Upper lobe of right lung (tissue), 1 donor: ENCODE measurements around the gene WDR36. TPM values are rescaled to one million over a fixed set of nuclear protein-coding genes. Genes with fewer than 3 reads are reported as not detected.

Source experiments
- ATAC-seq: fragments of 200-7000 bp; cut with Tn5 transposase; one replicate; pipeline ENCODE4 v1.9.1; 2020; ENCODE audit warnings: mild to moderate bottlenecking, moderate library complexity
- DNase-seq: peaks from one replicate; pipeline ENCODE4 v3.0.0-alpha.2; 2020
- H3K27ac ChIP-seq: fragments of 200-600 bp; one replicate; pipeline ENCODE4 v1.8.0; 2022
- H3K27me3 ChIP-seq: fragments of 200-600 bp; one replicate; pipeline ENCODE4 v1.8.0; 2022; ENCODE audit warnings: mild to moderate bottlenecking
- H3K36me3 ChIP-seq: fragments of 200-600 bp; one replicate; pipeline ENCODE4 v1.8.0; 2022
- H3K4me1 ChIP-seq: fragments of 200-600 bp; one replicate; pipeline ENCODE4 v1.8.0; 2022
- H3K4me3 ChIP-seq: fragments of 200-600 bp; one replicate; pipeline ENCODE4 v1.8.0; 2022; ENCODE audit warnings: mild to moderate bottlenecking
- H3K9me3 ChIP-seq: fragments of 200-600 bp; one replicate; pipeline ENCODE4 v1.8.0; 2022
- intact Hi-C: fragments of 100-400 bp; cut with DNase I; formaldehyde crosslinking; loops from one replicate; pipeline ENCODE4 v1.11.0; 2022
- total RNA-seq: library from RNA; stranded (reverse); fragmentation: NEBNext Ultra II Directional; extraction: Animal tissue kit (Norgen Biotek cat#: 25700); gene quantifications from one replicate; pipeline ENCODE4 v1.2.1, GENCODE V29; 2021
- TF ChIP-seq, protein P1 (sequence below): fragments of 200-600 bp; IDR thresholded peaks from one replicate; pipeline ENCODE4 v1.8.0; 2022; ENCODE audit warnings: antibody characterized with exemption
- donor health status: DM: no; HTN: yes; CAD: no; lungs with severe emphysema.

Gene WDR36
- total RNA-seq, 1 donor from 2014 or later = 25.0 TPM

DNA sequence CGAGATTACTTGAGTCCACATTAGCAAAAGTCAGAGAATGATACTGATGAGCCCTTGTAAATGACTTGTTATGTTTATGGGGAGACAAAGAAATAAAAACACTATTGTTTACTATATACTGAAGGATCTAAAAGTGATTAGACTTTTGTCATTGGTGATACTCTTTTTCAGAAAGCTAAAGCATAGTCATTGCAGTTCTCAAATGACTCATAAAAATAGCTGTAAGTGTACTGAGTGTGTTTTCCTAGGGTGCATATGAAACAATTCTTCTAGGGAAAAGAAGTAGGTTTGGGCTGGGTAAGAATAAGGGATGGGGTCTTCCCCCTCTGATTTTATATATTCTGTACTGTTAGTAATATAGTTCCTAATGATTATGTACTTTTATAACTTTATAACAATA, 32.6 kb downstream of the WDR36 start:
- no peak for ATAC-seq
- no peaks in the 10 kb centered on the region for H3K27me3 ChIP-seq
- intact Hi-C loops = no loop called here
- DNase-seq = no peak
- no peaks in the 10 kb centered on the region for H3K4me1 ChIP-seq
- H3K27ac ChIP-seq = no peak overlapping the region
- TF ChIP-seq, protein P1, sequence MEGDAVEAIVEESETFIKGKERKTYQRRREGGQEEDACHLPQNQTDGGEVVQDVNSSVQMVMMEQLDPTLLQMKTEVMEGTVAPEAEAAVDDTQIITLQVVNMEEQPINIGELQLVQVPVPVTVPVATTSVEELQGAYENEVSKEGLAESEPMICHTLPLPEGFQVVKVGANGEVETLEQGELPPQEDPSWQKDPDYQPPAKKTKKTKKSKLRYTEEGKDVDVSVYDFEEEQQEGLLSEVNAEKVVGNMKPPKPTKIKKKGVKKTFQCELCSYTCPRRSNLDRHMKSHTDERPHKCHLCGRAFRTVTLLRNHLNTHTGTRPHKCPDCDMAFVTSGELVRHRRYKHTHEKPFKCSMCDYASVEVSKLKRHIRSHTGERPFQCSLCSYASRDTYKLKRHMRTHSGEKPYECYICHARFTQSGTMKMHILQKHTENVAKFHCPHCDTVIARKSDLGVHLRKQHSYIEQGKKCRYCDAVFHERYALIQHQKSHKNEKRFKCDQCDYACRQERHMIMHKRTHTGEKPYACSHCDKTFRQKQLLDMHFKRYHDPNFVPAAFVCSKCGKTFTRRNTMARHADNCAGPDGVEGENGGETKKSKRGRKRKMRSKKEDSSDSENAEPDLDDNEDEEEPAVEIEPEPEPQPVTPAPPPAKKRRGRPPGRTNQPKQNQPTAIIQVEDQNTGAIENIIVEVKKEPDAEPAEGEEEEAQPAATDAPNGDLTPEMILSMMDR = no peak
- H3K9me3 ChIP-seq = no peaks in the 10 kb centered on the region
- no peak overlapping the region for H3K4me3 ChIP-seq
- H3K36me3 ChIP-seq = peaks cover 78% of the 10 kb centered on the region

DNA sequence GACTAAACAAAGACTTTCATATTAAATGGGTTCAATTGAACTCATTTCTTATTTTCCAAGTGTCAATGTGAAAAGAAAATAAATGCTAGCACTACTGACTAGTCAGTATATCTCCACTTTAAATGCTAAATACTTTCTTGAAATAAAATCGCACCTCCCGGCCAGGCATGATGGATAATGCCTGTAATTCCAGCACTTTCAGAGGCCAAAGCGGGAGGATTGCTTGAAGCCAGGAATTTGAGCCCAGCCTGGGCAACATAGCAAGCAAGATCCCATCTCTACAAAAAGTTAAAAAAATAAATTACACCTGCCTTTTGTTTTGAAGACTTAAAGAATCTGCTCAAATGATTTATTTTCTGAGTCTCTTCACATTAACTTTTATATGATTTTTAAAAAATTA, 34.7 kb downstream of the WDR36 start:
- Histone ChIP-seq H3K4me1 (no peaks in the 10 kb centered on the region), H3K27ac (no peak overlapping the region), H3K27me3 (no peaks in the 10 kb centered on the region), H3K4me3 (no peak overlapping the region), H3K9me3 (no peaks in the 10 kb centered on the region), H3K36me3 (peaks cover 57% of the 10 kb centered on the region)
- ATAC-seq (no peak), DNase-seq (no peak)
- intact Hi-C loops = no loop called here
- TF ChIP-seq, protein P1 = no peak

GRCh38 chr5:111127453-111128195, 35.5 kb downstream of the WDR36 start:
- TF ChIP-seq, protein P1 = no peak
- H3K36me3 ChIP-seq = peaks cover 49% of the 10 kb centered on the region
- DNase-seq (no peak), ATAC-seq (no peak)
- H3K4me3 ChIP-seq = no peak overlapping the region
- intact Hi-C loops = no loop called here
- H3K27ac ChIP-seq = no peak overlapping the region
- H3K27me3 ChIP-seq = no peaks in the 10 kb centered on the region
- H3K9me3 ChIP-seq = no peaks in the 10 kb centered on the region
- no peaks in the 10 kb centered on the region for H3K4me1 ChIP-seq

- no peaks in the 10 kb centered on the region for H3K9me3 ChIP-seq
- peaks cover 26% of the 10 kb centered on the region for H3K36me3 ChIP-seq
- H3K4me3 ChIP-seq = no peak overlapping the region
- ATAC-seq (no peak), DNase-seq (no peak)
- H3K4me1 ChIP-seq = no peaks in the 10 kb centered on the region
- intact Hi-C loops = no loop called here
- TF ChIP-seq, protein P1 = no peak
- H3K27ac ChIP-seq = no peak overlapping the region
- no peaks in the 10 kb centered on the region for H3K27me3 ChIP-seq
Observed at GRCh38 chr5:111129938-111130337, 37.8 kb downstream of the WDR36 start.

DNA sequence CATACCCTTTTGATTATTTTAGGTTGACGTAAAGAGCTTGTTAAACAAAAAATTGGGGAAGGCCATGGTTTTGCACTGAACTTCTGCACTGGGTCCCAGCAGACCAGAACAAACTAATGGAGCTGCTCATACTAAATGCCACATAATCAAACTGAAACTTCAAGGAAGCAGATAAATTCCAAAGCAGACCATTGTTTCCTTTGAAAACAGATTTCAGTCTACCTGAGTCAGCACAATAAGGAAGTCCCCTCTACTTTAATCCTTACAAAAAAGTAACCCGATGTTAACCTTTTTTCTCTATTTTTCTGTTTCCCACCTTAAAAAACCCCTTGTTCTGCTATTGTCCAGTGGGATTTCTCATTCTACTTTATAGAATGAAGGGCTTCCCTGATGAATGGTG, 39.2 kb downstream of the WDR36 start:
- ATAC-seq (no peak), DNase-seq (no peak)
- Histone ChIP-seq H3K4me1 (no peaks in the 10 kb centered on the region), H3K27me3 (no peaks in the 10 kb centered on the region), H3K9me3 (no peaks in the 10 kb centered on the region), H3K4me3 (no peak overlapping the region), H3K36me3 (peaks cover 12% of the 10 kb centered on the region), H3K27ac (no peak overlapping the region)
- TF ChIP-seq, protein P1 = no peak
- intact Hi-C loops = no loop called here
